SK-N-SH treated with all-trans-retinoic acid at 6 μM for 48 hours (cell line): ENCODE results near the gene ADGRB3.

Experiments used
- ESRRG ChIP-seq: fragments of 250-450 bp; sonication (Bioruptor Pico); IDR thresholded peaks from 2 replicates; pipeline ENCODE4 v1.6.1; 2021; ENCODE audit warnings: mild to moderate bottlenecking
- GLIS3 ChIP-seq: fragments of 250-450 bp; sonication (Bioruptor Pico); IDR thresholded peaks from 2 replicates; pipeline ENCODE4 v1.5.0; 2020; ENCODE audit warnings: mild to moderate bottlenecking, moderate library complexity
- PATZ1 ChIP-seq: fragments of 250-450 bp; sonication (Bioruptor Pico); IDR thresholded peaks from 2 replicates; pipeline ENCODE4 v1.8.0; 2020; ENCODE audit warnings: mild to moderate bottlenecking, moderate library complexity, borderline replicate concordance
- RARB ChIP-seq: fragments of 250-450 bp; sonication (Bioruptor Pico); IDR thresholded peaks from 2 replicates; pipeline ENCODE4 v1.8.0; 2021; ENCODE audit warnings: mild to moderate bottlenecking, moderate library complexity
- ZC3H10 ChIP-seq: fragments of 250-450 bp; sonication (Bioruptor Pico); IDR thresholded peaks from 2 replicates; pipeline ENCODE4 v1.5.1; 2021; ENCODE audit warnings: mild to moderate bottlenecking, moderate library complexity
- ZFP3 ChIP-seq: fragments of 250-450 bp; sonication (Bioruptor Pico); IDR thresholded peaks from 2 replicates; pipeline ENCODE4 v1.5.0; 2020; ENCODE audit warnings: mild to moderate bottlenecking, moderate library complexity
- ZFP30 ChIP-seq: fragments of 450-650 bp; formaldehyde crosslinking; IDR thresholded peaks from 2 replicates; pipeline ENCODE4 v1.5.0; 2022; ENCODE audit warnings: mild to moderate bottlenecking, moderate library complexity
- TF ChIP-seq, protein P1 (sequence below): fragments of 250-450 bp; sonication (Bioruptor Pico); IDR thresholded peaks from 2 replicates; pipeline ENCODE4 v1.8.0; 2021; ENCODE audit warnings: low read depth, mild to moderate bottlenecking, moderate library complexity, borderline replicate concordance
- TF ChIP-seq, protein P2 (sequence below): fragments of 250-450 bp; sonication (Bioruptor Pico); IDR thresholded peaks from 2 replicates; pipeline ENCODE4 v1.5.1; 2020; ENCODE audit warnings: low read depth, mild to moderate bottlenecking, moderate library complexity

- no peak for TF ChIP-seq GLIS3 (CRISPR knock-in tag)
- TF ChIP-seq, protein P1, sequence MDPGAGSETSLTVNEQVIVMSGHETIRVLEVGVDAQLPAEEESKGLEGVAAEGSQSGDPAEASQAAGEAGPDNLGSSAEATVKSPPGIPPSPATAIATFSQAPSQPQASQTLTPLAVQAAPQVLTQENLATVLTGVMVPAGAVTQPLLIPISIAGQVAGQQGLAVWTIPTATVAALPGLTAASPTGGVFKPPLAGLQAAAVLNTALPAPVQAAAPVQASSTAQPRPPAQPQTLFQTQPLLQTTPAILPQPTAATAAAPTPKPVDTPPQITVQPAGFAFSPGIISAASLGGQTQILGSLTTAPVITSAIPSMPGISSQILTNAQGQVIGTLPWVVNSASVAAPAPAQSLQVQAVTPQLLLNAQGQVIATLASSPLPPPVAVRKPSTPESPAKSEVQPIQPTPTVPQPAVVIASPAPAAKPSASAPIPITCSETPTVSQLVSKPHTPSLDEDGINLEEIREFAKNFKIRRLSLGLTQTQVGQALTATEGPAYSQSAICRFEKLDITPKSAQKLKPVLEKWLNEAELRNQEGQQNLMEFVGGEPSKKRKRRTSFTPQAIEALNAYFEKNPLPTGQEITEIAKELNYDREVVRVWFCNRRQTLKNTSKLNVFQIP (CRISPR knock-in tag): no peak
- TF ChIP-seq PATZ1 (CRISPR knock-in tag): no peak
- no peak for TF ChIP-seq ZFP3 (CRISPR knock-in tag)
- no peak for TF ChIP-seq ZFP30 (CRISPR knock-in tag)
- TF ChIP-seq, protein P2, sequence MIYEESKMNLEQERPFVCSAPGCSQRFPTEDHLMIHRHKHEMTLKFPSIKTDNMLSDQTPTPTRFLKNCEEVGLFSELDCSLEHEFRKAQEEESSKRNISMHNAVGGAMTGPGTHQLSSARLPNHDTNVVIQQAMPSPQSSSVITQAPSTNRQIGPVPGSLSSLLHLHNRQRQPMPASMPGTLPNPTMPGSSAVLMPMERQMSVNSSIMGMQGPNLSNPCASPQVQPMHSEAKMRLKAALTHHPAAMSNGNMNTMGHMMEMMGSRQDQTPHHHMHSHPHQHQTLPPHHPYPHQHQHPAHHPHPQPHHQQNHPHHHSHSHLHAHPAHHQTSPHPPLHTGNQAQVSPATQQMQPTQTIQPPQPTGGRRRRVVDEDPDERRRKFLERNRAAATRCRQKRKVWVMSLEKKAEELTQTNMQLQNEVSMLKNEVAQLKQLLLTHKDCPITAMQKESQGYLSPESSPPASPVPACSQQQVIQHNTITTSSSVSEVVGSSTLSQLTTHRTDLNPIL (CRISPR knock-in tag): no peak
- TF ChIP-seq ESRRG: no peak
- no peak for TF ChIP-seq RARB (CRISPR knock-in tag)
- TF ChIP-seq ZC3H10: no peak
Measured at GRCh38 chr6:68875403-68875802, 240.3 kb downstream of the ADGRB3 start.
